Measurements from ENCODE around the gene PAMR1. TPM values are rescaled to one million over a fixed set of nuclear protein-coding genes. Genes with fewer than 3 reads are reported as not detected.

PAMR1 gene
- total and polyA plus RNA-seq, 10 of the 15 experiments (the other 5 are each of a cell fraction or from before 2014, with no cell fraction given): 0.04 TPM; not detected in 9

GRCh38 chr11:35394941-35395340, 130.5 kb downstream of the PAMR1 start:
- CTCF ChIA-PET: interaction anchor here (0.7 to 7.3 kb wide), 8 partner anchors 16 to 809 kb away, joined by 3 to 172 read pairs (median 34); no protein-coding TSS in a partner anchor
- POLR2A ChIA-PET: interaction anchor here (0.7 kb wide), 1 partner anchor 141 kb away, joined by 3 read pairs; no protein-coding TSS in a partner anchor
- no peaks in the 10 kb centered on the region for H3K79me2 ChIP-seq (ENCODE audit: control insufficient read depth, insufficient read depth, low read length)
- no peak overlapping the region for H3K27ac ChIP-seq (ENCODE audit: control insufficient read depth, insufficient read depth)
- DNase-seq (ENCODE audit: low read depth, low spot score) (no peak), ATAC-seq (no peak), FAIRE-seq (no peak)
- in situ Hi-C loops (cut with MboI) (loop anchor here (5.0 to 10.0 kb wide), 3 partner anchors 398 to 880 kb away; partner anchors contain the start of gene ELF5), intact Hi-C loops (cut with micrococcal nuclease; ENCODE audit: unreplicated experiment) (loop anchor here (5.0 kb wide), 4 partner anchors 308 to 883 kb away; partner anchors contain the start of gene ELF5)
- H3K9me3 ChIP-seq (replicated peaks; ENCODE audit: control insufficient read depth, insufficient read depth, low read length): no peaks in the 10 kb centered on the region
- no peak overlapping the region for H2AFZ ChIP-seq (ENCODE audit: control insufficient read depth, low read depth, low read length)
- H3K27me3 ChIP-seq (replicated peaks in 1 of 2; ENCODE audit: control insufficient read depth in 2 of 2, insufficient read depth in 2 of 2, low read length in 1 of 2): peaks cover 0 to 2% of the 10 kb centered on the region in 2 experiments; a peak in 1 of 4 replicates
- SMC1A ChIA-PET (ENCODE audit: uncharacterized antibody, unreplicated experiment): interaction anchor here (0.7 to 7.6 kb wide), 5 partner anchors 91 to 883 kb away, joined by 3 to 110 read pairs (median 4); no protein-coding TSS in a partner anchor
- no peaks in the 10 kb centered on the region for H4K20me1 ChIP-seq (ENCODE audit: control insufficient read depth, insufficient read depth)
- BruUV-seq (replicated peaks): no TSS peak
- RAD21 ChIA-PET (ENCODE audit: unreplicated experiment): interaction anchor here (0.7 to 7.6 kb wide), 3 partner anchors 32 to 467 kb away, joined by 3 to 100 read pairs (median 3); no protein-coding TSS in a partner anchor
- WGBS (ENCODE audit: insufficient coverage, insufficient replicate concordance, low lambda C conversion rate, missing lambda C conversion rate): 80% methylated on average over 5 of the region's 5 CpGs
- no peak overlapping the region for H3K4me2 ChIP-seq (ENCODE audit: control insufficient read depth, insufficient read depth)
- no peak overlapping the region for H3K9ac ChIP-seq (ENCODE audit: control insufficient read depth, insufficient read depth, low read length)
- H3K4me3 ChIP-seq: no peak overlapping the region
- H3K4me1 ChIP-seq (ENCODE audit: control insufficient read depth, insufficient read depth, low read length): peaks cover 24% of the 10 kb centered on the region
- H3K36me3 ChIP-seq (ENCODE audit: control insufficient read depth in 2 of 2, insufficient read depth in 2 of 2, low read length in 1 of 2): no peaks in the 10 kb centered on the region
- no peak for TF ChIP-seq RAD51 (IDR thresholded peaks at IDR 0.05)
- no peak for TF ChIP-seq MYB (IDR thresholded peaks at IDR 0.05; ENCODE audit: borderline replicate concordance, low read depth, low read length)
- TF ChIP-seq SMAD1 (IDR thresholded peaks at IDR 0.05; ENCODE audit: low read depth, partially characterized antibody): no peak
- no peak for TF ChIP-seq NR2F1 (conservative IDR thresholded peaks at IDR 0.05)
- TF ChIP-seq, protein P1, sequence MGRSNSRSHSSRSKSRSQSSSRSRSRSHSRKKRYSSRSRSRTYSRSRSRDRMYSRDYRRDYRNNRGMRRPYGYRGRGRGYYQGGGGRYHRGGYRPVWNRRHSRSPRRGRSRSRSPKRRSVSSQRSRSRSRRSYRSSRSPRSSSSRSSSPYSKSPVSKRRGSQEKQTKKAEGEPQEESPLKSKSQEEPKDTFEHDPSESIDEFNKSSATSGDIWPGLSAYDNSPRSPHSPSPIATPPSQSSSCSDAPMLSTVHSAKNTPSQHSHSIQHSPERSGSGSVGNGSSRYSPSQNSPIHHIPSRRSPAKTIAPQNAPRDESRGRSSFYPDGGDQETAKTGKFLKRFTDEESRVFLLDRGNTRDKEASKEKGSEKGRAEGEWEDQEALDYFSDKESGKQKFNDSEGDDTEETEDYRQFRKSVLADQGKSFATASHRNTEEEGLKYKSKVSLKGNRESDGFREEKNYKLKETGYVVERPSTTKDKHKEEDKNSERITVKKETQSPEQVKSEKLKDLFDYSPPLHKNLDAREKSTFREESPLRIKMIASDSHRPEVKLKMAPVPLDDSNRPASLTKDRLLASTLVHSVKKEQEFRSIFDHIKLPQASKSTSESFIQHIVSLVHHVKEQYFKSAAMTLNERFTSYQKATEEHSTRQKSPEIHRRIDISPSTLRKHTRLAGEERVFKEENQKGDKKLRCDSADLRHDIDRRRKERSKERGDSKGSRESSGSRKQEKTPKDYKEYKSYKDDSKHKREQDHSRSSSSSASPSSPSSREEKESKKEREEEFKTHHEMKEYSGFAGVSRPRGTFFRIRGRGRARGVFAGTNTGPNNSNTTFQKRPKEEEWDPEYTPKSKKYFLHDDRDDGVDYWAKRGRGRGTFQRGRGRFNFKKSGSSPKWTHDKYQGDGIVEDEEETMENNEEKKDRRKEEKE (IDR thresholded peaks at IDR 0.05): no peak
- TF ChIP-seq, protein P2, sequence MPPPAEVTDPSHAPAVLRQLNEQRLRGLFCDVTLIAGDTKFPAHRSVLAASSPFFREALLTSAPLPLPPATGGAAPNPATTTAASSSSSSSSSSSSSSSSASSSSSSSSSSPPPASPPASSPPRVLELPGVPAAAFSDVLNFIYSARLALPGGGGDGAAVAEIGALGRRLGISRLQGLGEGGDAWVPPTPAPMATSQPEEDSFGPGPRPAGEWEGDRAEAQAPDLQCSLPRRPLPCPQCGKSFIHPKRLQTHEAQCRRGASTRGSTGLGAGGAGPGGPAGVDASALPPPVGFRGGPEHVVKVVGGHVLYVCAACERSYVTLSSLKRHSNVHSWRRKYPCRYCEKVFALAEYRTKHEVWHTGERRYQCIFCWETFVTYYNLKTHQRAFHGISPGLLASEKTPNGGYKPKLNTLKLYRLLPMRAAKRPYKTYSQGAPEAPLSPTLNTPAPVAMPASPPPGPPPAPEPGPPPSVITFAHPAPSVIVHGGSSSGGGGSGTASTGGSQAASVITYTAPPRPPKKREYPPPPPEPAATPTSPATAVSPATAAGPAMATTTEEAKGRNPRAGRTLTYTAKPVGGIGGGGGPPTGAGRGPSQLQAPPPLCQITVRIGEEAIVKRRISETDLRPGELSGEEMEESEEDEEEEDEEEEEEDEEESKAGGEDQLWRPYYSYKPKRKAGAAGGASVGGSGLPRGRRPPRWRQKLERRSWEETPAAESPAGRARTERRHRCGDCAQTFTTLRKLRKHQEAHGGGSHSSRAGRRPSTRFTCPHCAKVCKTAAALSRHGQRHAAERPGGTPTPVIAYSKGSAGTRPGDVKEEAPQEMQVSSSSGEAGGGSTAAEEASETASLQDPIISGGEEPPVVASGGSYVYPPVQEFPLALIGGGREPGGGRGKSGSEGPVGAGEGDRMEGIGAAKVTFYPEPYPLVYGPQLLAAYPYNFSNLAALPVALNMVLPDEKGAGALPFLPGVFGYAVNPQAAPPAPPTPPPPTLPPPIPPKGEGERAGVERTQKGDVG (CRISPR knock-in tag; IDR thresholded peaks at IDR 0.05): no peak
- TF ChIP-seq CBFB (IDR thresholded peaks at IDR 0.05; ENCODE audit: low read depth): no peak
- no peak for TF ChIP-seq EGR1 (IDR thresholded peaks at IDR 0.05; ENCODE audit: borderline replicate concordance in 1 of 2, low read depth in 2 of 2, low read length in 2 of 2)
- TF ChIP-seq CTCF (IDR thresholded peaks at IDR 0.05 in 2 of 3, conservative IDR thresholded peaks at IDR 0.05 in 1 of 3; ENCODE audit: control insufficient read depth in 2 of 3, extremely low read depth in 1 of 3, insufficient read depth in 1 of 3, low read depth in 3 of 3, low read length in 3 of 3): no peak
- TF ChIP-seq RELB (IDR thresholded peaks at IDR 0.05; ENCODE audit: low read depth): no peak
- TF ChIP-seq, protein P3, sequence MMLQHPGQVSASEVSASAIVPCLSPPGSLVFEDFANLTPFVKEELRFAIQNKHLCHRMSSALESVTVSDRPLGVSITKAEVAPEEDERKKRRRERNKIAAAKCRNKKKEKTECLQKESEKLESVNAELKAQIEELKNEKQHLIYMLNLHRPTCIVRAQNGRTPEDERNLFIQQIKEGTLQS (IDR thresholded peaks at IDR 0.05; ENCODE audit: borderline replicate concordance, extremely low read depth, low read depth, low read length): no peak
- no peak for TF ChIP-seq WRNIP1 (IDR thresholded peaks at IDR 0.05; ENCODE audit: borderline replicate concordance, low read depth, low read length)
